ENCODE measurements around the gene SERPIND1. TPM values are rescaled to one million over a fixed set of nuclear protein-coding genes. Genes with fewer than 3 reads are reported as not detected.

Gene SERPIND1
- total and polyA plus RNA-seq, 2 experiments from 2014 or later, result not detected

- no peak for TF ChIP-seq ZNF462 (CRISPR knock-in tag; IDR thresholded peaks at IDR 0.05)
Measured at GRCh38 chr22:20751185-20751851, 22.6 kb upstream of the SERPIND1 start (continued).

- ATAC-seq, result no peak
- Mint-ChIP-seq H3K9me3 (no peaks in the 10 kb centered on the region), H3K27ac (no peak overlapping the region), H3K27me3 (ENCODE audit: insufficient read depth, low read depth, poor library complexity) (peaks cover 10% of the 10 kb centered on the region), H3K36me3 (ENCODE audit: low read depth) (no peaks in the 10 kb centered on the region; the same call in 2 of the 3 replicates), H3K4me3 (no peak overlapping the region), H3K4me1 (no peaks in the 10 kb centered on the region)
- no peak for TF ChIP-seq STAT1 (IDR thresholded peaks at IDR 0.05; ENCODE audit: unreplicated experiment)
- no peak for TF ChIP-seq EZH2phosphoT487 (IDR thresholded peaks at IDR 0.05; ENCODE audit: unreplicated experiment)
- no peak for TF ChIP-seq ZNF462 (CRISPR knock-in tag; IDR thresholded peaks at IDR 0.05)
- no peak for TF ChIP-seq ETS1 (IDR thresholded peaks at IDR 0.05)
- Histone ChIP-seq H3K4me3 (no peak overlapping the region), H3K27me3 (ENCODE audit: insufficient read depth) (no peaks in the 10 kb centered on the region), H4K20me1 (replicated peaks; ENCODE audit: insufficient read depth) (no peaks in the 10 kb centered on the region), H3K4me1 (ENCODE audit: insufficient read depth) (no peaks in the 10 kb centered on the region), H3K27ac (ENCODE audit: low read depth) (no peak overlapping the region), H3K4me2 (no peak overlapping the region), H3K9me2 (ENCODE audit: insufficient read depth) (no peaks in the 10 kb centered on the region), H2AFZ (no peak overlapping the region), H3F3A (replicated peaks; ENCODE audit: low read depth) (no peaks in the 10 kb centered on the region), H3K79me2 (replicated peaks; ENCODE audit: insufficient read depth) (no peaks in the 10 kb centered on the region), H3K36me3 (ENCODE audit: insufficient read depth) (no peaks in the 10 kb centered on the region)
- DNase-seq (ENCODE audit: low spot score), result no peak
Measured at GRCh38 chr22:20752104-20752741, 21.7 kb upstream of the SERPIND1 start.

Measured in GM23338 (cell line).